COLO829 (cell line): ENCODE data around the gene LDB2.

Experiments
- DNase-seq: peaks from one replicate; pipeline ENCODE4 v3.0.0; 2012; ENCODE audit warnings: low spot score

The LDB2 gene

GRCh38 chr4:16757080-16757521, 141.3 kb downstream of the LDB2 start:
- no peak for DNase-seq

- DNase-seq, result no peak
Observed at GRCh38 chr4:16754104-16754503, 144.3 kb downstream of the LDB2 start.

DNA sequence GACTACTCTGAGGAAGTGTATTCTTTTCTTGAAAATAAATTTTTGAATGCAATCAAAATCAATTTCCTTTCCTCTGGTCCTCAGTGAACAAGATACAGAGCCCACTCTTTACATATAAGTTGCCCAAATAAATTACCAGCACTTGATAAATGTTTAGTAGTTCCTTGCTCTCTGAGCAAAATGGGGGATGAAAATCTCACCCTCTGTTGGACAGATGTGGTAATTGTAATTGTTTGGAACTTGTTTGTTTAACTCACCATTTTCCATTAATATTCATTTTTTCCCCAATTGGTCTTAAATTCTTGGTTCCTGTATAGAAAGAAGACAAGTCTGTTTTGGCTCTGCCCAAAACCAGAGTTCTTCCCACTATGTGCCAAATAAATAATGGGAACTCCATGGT, 146.3 kb downstream of the LDB2 start:
- no peak for DNase-seq

DNA sequence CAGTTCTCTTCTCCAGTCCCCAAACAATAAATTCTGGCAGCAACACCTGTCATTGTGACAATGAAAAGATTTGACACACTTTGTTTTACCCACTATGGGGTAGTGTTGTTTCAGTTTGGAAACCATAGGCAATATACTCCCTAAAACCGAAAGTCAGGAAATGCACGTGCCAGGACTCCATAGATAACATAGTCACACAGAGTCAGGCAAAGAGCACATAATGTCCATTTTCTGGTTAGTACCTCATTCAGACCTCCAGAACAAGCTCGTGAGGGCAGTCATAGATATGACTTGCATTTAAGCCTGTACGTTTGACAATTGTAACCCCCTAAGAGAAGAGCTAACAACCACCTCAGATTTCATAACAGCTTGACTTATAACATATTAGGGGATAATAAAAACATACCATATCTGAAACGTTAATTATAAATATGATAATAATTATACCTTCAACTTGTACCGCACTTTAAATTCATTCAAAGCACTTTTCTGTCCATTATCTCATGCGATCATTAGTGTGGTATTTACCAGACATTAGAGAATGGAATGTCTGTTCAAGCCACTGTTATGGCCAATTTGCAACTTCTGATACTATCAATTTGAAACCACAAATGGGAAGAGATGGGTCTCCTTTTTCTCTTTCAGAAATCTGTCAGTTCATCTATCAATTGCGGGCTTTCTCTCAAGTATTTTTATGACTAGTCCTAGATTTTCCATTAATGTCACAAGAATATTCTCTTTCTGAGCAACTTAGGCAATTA, 147.4 kb downstream of the LDB2 start:
- no peak for DNase-seq

DNA sequence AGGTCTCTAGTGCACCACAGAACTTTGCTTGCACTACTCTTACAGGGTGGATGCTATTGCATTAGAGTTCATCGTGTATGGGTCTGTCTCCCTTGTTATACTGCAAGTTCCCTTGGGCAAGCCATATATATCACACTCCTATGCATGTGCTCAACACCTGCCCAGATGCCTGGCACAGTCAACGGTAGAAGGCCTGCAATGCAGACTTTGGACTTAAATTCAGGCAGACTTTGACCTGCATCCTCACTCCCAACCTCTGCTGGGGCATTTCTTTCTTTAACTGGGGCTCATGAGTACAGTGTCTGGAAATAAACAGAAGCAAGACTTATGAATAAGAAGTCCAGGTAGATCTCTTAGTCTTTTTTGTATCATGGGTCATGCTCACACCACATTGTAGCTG, 148.2 kb downstream of the LDB2 start:
- no peak for DNase-seq

- DNase-seq, result no peak
Observed at GRCh38 chr4:16745887-16746286, 152.6 kb downstream of the LDB2 start.

DNA sequence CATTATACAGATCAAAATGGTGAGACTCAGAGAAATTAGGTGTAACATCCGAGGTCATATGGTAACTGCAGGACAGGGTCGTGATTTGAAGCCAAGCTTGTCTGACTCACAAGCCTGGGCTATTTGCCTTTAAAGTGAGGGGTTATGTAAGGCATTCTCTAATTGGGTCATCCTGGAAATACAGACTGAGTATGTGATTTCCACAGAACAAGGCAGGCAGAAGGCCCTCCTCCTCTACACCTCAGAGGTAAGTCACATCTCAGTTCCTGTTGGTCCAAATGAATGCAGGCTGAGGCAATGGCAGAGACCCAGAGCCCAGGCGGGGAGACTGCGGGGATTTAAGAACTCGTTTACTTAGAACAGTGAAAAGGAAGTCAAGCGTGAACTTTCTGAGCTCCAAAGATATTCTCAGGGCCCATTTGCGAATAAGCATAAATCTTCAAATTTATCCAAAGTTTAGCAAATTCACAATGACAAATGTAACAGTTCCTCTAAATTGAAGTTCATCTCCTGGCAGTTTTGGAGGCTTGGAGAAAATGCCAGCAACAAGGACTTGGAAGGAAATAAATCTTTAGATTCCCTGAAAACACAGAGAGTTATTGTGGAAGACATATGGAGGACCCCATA, 153.3 kb downstream of the LDB2 start:
- no peak for DNase-seq

GRCh38 chr4:16741287-16741686, 157.2 kb downstream of the LDB2 start:
- no peak for DNase-seq

DNA sequence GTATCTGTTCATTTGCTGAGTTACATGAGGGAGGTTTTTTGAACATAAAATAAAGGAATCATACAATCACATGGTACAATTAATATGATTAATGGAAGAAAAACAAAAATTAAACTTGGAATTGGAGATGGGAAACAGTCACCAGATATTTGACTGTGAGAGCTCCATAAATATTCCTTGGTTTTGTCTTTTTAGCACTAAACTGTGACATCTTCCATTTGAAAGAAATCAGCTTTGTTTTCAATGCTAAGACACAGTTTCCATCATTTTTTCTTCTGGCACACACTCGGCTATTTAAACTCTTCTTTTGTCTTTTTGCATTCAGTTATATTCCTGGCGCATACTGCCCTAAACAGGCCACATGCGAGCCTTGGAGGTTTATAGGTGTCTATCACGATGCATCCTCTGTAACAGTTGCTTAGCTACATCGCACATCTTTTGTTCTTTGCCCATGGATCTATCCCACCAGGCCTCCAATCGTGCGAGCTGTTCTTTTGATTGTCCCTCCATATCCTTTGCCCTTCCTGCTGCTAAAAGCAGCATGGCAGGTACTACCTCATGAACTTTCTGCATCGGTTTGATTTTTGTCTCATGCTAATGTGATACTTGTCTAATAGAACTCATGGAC, 158.3 kb downstream of the LDB2 start:
- DNase-seq, result no peak

DNA sequence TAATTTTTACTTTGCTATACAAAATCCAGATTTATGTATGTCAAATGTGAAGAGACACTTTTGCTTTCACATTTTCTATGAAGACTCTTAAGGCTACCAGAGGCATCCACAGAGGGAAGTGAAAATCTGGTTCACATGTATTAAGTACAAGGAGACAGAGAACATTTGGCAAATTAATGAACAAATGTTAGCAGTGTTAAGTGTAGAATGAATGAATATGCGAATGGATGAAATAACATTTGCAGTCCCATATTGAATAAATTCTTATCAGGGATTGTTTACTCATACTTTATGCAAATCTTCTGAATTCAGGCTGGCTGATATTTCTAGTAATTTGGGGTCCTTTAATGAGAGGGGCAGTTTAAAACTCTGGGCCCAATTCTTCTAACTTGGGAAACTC, 159.9 kb downstream of the LDB2 start:
- DNase-seq, result no peak

GRCh38 chr4:16733509-16733908, 164.9 kb downstream of the LDB2 start:
- no peak for DNase-seq

DNA sequence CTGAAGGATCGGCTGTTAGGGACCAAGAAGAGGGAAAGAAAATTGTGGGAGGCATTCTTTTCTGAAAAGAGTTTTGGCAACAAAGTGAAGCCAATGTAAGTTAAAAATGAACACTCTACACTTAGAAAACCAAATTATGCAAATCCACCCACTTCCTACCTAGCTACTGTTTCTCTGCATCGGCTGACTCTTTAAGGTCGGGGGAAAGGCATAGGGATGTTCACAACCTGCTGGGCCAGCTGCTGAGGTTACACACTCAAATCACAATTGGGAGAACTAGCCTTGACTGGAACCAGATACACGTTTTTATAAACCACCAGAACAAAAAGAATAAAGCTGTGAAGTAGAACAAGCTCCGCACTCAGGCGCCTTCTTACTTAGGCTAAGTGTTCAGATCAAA, 165.7 kb downstream of the LDB2 start:
- no peak for DNase-seq

- no peak for DNase-seq
Observed at GRCh38 chr4:16731776-16732380, 166.6 kb downstream of the LDB2 start.

DNA sequence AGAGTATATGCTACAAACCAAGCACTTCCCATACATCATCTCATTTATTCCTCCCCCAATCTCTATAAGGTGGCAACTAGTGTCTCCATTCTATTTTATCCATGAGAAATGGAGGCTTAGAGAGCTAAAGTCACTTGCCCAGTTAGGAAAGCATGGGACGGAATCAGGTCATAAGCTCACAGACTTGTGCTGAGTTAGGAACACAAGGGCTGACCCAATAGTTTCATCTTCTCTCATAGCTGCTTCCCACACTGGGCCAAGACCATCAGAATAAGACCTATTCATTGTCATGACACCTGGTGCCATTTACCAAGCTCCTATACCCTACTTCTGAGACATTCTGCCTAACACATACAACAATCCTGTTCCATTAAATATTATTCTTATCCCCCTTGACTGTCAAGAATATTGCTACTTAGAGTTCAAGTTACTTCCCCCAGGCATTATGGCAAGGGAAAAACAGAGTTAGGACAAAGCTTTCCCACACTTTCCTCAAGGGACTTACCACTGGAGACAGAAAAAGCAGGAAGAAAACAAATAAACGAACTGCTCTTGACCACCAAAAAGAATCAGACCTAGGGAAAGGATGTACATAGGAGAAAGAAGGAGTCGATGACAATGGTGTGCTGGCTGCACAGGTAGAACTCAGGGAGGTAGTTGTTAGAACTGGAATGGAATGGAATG, 167.8 kb downstream of the LDB2 start:
- DNase-seq, result no peak

- DNase-seq, result no peak
Observed at GRCh38 chr4:16729336-16729735, 169.1 kb downstream of the LDB2 start.

GRCh38 chr4:16728849-16729248, 169.6 kb downstream of the LDB2 start:
- DNase-seq, result no peak

DNA sequence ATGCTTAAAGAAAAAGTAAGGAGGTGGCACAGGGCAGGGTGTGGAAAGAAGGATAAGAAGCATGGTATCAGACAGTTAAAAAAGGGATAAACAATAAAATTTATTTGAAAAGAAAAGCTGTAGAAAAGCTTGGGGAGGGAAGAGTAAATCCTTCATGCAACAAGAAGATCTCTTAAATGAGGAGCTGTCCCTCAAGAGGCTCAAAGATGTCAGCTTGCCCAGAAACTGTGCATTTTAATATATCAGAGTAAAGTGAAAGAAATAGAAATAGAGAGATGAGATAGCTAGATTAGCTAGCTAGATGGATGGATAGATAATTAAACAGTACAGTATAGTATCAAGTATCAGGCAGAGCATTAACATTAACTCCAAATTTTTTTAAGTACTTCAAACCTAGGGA, 170.3 kb downstream of the LDB2 start:
- no peak for DNase-seq

DNA sequence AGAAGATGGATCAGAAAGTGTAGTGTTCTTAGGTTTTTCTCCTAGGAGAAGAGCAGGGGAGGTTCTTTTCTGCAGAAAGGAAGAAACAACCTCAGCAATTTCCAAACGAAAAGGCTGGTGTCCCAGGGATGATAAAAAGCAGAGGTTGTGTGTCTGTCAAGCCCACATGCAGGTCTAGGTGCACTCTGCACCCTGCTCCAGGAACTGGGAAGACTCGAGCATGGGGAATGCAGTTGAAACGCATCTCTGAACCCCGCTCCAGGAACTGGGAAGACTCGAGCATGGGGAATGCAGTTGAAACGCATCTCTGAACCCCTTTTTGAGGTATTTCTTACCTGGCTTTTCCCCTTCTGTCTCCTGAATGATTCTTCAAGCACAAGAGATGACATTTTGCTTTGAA, 171.2 kb downstream of the LDB2 start:
- no peak for DNase-seq

DNA sequence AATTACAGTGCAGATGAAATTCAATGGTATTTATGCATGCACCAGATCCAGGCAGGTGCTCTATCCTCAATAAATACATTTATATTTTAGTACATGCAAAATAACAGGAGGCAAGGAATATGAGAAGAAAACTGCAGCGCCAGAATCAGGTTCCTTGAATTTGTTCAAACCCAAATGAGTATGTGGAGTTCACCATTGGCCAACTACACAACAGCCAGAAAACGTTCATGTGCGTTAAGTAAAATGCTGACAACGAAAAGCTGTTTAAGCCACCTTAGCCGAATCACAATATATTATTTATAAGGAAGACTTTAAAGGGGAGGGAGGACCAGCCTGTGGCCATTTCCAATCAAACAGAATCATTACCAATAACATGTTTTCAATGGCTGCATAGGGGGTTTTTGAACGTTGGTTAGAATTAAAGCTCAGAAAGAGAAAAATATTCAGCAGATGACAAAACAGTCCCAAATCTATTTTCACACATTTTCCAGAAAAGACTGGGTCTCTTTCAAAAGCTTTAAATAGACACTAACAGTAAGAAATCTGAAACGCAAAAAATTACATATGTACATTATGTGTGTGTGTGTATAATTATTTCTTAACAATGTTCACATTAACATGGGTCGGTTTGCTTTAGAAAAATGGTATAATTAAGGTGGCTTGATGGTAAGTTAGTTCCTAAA, 171.9 kb downstream of the LDB2 start:
- DNase-seq, result no peak

DNA sequence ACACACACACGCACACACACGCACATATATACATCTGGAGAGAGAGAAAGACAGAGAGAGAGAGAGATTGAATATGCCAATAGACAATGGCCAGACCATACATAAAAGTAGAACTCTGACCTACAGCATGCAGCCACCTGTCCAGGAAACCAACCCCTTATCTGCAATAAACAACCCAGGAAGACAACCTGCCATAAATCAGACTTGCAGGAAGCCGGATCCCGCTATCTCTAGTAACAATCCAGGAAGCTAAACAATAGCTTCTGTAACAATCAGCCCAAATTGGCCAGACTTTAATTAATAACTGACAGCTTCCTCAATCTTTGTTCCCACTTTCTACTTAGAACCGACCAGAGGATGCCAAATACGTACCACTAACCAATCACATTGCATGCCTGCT, 173.2 kb downstream of the LDB2 start:
- DNase-seq, result no peak

DNA sequence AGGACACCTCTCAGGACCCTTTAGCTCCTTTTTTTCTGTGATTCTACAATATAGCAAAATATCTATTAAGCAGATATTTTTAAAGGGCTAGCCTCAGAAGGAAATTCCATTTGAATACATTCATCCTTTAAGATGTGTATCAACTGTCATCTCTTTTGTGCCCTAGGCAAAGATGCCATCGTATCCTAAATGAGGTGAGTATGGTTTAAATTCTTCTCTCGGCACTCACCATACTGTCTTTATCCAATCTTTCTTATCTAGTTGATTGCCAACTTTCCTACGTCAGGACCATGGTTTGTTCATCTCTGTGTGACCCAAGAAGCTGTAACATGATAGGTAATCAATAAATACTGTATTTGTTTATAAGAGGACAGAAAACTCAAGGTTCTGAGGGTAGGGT, 176.0 kb downstream of the LDB2 start:
- no peak for DNase-seq
